HAP-1 (cell line): ENCODE data around the gene OR2B6.

Experiments
- DNase-seq, 2 experiments: peaks; one replicate each; pipeline ENCODE4 v3.0.0-alpha.2; 2016 to 2020; ENCODE audit warnings: low spot score in 2 of 2
- H3K27me3 ChIP-seq: fragments of 250-450 bp; sonication (Bioruptor Pico); 2 replicates; pipeline ENCODE4 v1.5.1; 2020; ENCODE audit warnings: low read depth, mild to moderate bottlenecking, moderate library complexity
- H3K36me3 ChIP-seq: fragments of 250-450 bp; sonication (Bioruptor Pico); replicated peaks from 2 replicates; pipeline ENCODE4 v1.5.1; 2020; ENCODE audit warnings: mild to moderate bottlenecking
- H3K4me1 ChIP-seq: fragments of 250-450 bp; sonication (Bioruptor Pico); 2 replicates; pipeline ENCODE4 v1.5.1; 2020; ENCODE audit warnings: mild to moderate bottlenecking
- H3K4me3 ChIP-seq: fragments of 250-450 bp; sonication (Bioruptor Pico); 2 replicates; pipeline ENCODE4 v1.5.1; 2020; ENCODE audit warnings: mild to moderate bottlenecking, moderate library complexity
- H3K9me3 ChIP-seq: fragments of 250-450 bp; sonication (Bioruptor Pico); 2 replicates; pipeline ENCODE4 v1.5.1; 2020; ENCODE audit warnings: mild to moderate bottlenecking, moderate library complexity
- in situ Hi-C: fragments of 300-500 bp; cut with MboI; formaldehyde crosslinking; loops from 3 replicates; pipeline ENCODE4 v1.14.3; 2020; ENCODE audit warnings: low sequenced_read_pairs, inconsistent platforms, mixed read lengths

OR2B6 gene

GRCh38 chr6:27966816-27967426 is 9.9 kb downstream of the OR2B6 start:
- Histone ChIP-seq H3K4me1 (no peaks in the 10 kb centered on the region), H3K4me3 (no peak overlapping the region), H3K36me3 (no peaks in the 10 kb centered on the region), H3K9me3 (no peaks in the 10 kb centered on the region), H3K27me3 (no peaks in the 10 kb centered on the region)
- DNase-seq = no peak
- in situ Hi-C loops = no loop called here

GRCh38 chr6:27970444-27970843 is 13.4 kb downstream of the OR2B6 start:
- H3K27me3 ChIP-seq = peaks cover 2% of the 10 kb centered on the region; the same call in 1 of the 2 replicates
- no peaks in the 10 kb centered on the region for H3K4me1 ChIP-seq
- H3K36me3 ChIP-seq = no peaks in the 10 kb centered on the region
- no peak overlapping the region for H3K4me3 ChIP-seq
- H3K9me3 ChIP-seq = no peaks in the 10 kb centered on the region
- no peak for DNase-seq
- in situ Hi-C loops = no loop called here

- in situ Hi-C loops = no loop called here
- Histone ChIP-seq H3K4me1 (no peaks in the 10 kb centered on the region), H3K27me3 (peaks cover 9% of the 10 kb centered on the region; the same call in 1 of the 2 replicates), H3K36me3 (no peaks in the 10 kb centered on the region), H3K9me3 (no peaks in the 10 kb centered on the region), H3K4me3 (no peak overlapping the region)
- no peak for DNase-seq
These were observed 15.7 kb downstream of the OR2B6 start for GRCh38 chr6:27972750-27973149.

DNA sequence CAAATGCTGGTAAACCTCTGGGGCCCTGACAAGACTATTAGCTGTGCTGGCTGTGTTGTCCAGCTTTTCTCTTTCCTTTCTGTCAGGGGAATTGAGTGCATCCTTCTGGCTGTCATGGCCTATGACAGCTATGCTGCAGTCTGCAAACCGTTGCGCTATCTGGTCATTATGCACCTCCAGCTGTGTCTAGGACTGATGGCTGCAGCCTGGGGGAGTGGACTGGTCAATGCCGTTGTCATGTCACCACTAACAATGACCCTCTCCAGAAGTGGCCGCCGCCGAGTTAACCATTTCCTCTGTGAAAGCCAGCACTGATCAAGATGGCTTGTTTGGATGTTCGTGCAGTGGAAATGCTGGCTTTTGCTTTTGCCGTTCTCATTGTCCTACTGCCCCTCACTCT is 20.3 kb downstream of the OR2B6 start:
- Histone ChIP-seq H3K27me3 (peaks cover 9% of the 10 kb centered on the region; the same call in 1 of the 2 replicates), H3K9me3 (no peaks in the 10 kb centered on the region), H3K4me1 (no peaks in the 10 kb centered on the region), H3K4me3 (no peak overlapping the region), H3K36me3 (no peaks in the 10 kb centered on the region)
- DNase-seq = no peak
- in situ Hi-C loops = no loop called here

DNA sequence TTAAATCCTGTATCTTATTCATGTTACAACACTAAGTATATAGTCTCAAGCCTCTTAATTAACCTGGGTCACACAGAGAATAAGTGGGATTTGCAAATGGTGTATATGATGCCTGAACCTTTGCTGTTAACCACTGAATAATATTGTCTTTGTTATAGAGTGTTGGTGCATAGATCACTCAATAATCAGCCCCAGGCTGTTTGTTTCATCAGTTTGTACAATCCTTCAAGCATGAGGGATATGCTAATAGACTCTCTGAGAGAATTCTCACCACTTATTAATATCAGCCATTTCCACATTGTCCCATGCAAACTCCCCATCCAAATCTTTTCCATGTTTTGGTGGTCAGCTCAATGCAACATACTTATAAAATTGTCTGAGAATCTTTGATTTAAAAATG is 21.7 kb downstream of the OR2B6 start:
- Histone ChIP-seq H3K36me3 (no peaks in the 10 kb centered on the region), H3K4me1 (no peaks in the 10 kb centered on the region), H3K4me3 (no peak overlapping the region), H3K27me3 (peaks cover 9% of the 10 kb centered on the region), H3K9me3 (no peaks in the 10 kb centered on the region)
- no peak for DNase-seq
- in situ Hi-C loops = no loop called here

DNA sequence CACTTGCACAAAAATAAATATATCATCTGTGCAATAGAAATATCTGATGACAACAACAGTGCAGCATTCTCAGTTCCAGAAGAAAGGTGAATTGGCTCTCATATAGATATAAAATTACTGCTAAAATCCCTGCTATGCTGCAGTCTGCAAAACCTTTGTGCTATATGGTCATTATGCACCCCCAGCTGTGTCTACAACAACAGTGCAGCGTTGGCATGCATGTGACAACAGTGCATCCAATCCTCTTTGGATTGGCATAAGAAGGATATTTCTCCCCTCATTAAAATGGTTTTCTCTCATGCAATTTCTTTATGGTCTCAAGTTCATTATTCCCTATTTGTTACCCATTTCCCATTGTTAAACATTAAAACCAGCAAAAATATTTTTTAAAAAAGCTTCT is 23.1 kb downstream of the OR2B6 start:
- Histone ChIP-seq H3K4me3 (no peak overlapping the region), H3K4me1 (no peaks in the 10 kb centered on the region), H3K27me3 (peaks cover 9% of the 10 kb centered on the region), H3K9me3 (no peaks in the 10 kb centered on the region), H3K36me3 (no peaks in the 10 kb centered on the region)
- DNase-seq = no peak
- in situ Hi-C loops = no loop called here

GRCh38 chr6:27986928-27987725 is 30.1 kb downstream of the OR2B6 start:
- no peaks in the 10 kb centered on the region; the same call in none of the 2 replicates for H3K27me3 ChIP-seq
- H3K9me3 ChIP-seq = no peaks in the 10 kb centered on the region
- no peak overlapping the region for H3K4me3 ChIP-seq
- H3K36me3 ChIP-seq = no peaks in the 10 kb centered on the region
- no peaks in the 10 kb centered on the region for H3K4me1 ChIP-seq
- in situ Hi-C loops = no loop called here
- no peak for DNase-seq

DNA sequence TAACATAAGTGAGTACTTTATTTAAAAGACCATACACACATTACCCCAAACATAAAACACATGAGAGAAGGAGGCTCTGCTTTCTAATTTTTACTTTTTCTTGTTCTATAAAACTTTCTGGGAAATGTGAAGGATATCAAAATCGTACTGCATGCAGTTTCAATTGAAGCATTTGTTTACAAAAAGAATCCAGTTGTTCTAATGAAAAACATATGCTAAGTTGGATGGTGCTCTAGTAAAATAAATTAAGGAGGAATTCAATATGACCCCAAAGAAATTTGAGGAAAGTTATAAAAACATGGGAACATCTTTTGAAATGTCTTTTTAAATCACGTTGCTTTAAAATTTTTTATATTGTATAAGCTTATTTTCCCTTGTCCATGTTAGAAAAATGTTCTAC is 37.6 kb downstream of the OR2B6 start:
- Histone ChIP-seq H3K36me3 (no peaks in the 10 kb centered on the region), H3K4me3 (no peak overlapping the region), H3K9me3 (no peaks in the 10 kb centered on the region), H3K27me3 (no peaks in the 10 kb centered on the region; the same call in 1 of the 2 replicates), H3K4me1 (no peaks in the 10 kb centered on the region)
- DNase-seq = no peak
- in situ Hi-C loops = no loop called here

DNA sequence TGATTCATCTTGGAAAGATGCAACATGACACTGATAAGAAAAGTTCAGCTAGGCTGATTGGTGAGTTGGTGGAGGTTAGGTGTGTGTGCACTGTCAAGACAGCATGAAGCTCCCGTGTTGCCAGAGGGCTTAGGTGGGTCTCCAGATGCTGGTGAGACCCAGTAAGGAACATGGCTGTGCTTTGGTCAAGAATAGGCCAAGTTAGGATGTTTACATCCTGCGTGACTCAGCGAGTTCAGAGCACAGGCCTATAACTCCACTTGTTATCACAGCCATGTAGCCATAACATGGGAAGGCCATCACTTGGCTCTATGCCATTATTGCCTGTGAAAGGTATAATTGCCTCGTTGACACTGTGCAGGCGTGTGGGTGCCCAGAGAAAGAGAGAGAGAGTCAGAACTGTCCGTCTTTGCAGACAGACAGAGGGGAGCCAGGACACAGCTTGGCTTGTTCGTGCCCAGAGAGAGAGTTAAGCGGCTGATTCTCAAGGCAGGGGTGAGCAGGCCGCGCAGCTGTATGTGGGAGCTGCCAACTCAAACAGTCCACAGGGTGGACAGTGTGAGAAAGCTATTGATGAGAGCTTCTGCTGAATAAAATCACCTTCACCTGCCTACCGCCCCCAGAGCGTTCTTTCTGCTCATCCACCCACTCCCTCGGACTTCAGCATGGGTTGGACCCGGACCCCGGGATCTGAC is 43.5 kb downstream of the OR2B6 start:
- no peaks in the 10 kb centered on the region; the same call in 1 of the 2 replicates for H3K27me3 ChIP-seq
- in situ Hi-C loops = no loop called here
- no peaks in the 10 kb centered on the region for H3K9me3 ChIP-seq
- no peaks in the 10 kb centered on the region for H3K4me1 ChIP-seq
- no peak overlapping the region for H3K4me3 ChIP-seq
- no peaks in the 10 kb centered on the region for H3K36me3 ChIP-seq
- no peak for DNase-seq

- no peak for DNase-seq
- no peaks in the 10 kb centered on the region for H3K4me1 ChIP-seq
- no peak overlapping the region for H3K4me3 ChIP-seq
- no peaks in the 10 kb centered on the region for H3K36me3 ChIP-seq
- no peaks in the 10 kb centered on the region for H3K9me3 ChIP-seq
- no peaks in the 10 kb centered on the region; the same call in 1 of the 2 replicates for H3K27me3 ChIP-seq
- in situ Hi-C loops = no loop called here
These were observed 44.3 kb downstream of the OR2B6 start for GRCh38 chr6:28001351-28001750.

- H3K4me3 ChIP-seq = no peak overlapping the region
- in situ Hi-C loops = no loop called here
- H3K27me3 ChIP-seq = no peaks in the 10 kb centered on the region; the same call in 1 of the 2 replicates
- DNase-seq = no peak
- H3K4me1 ChIP-seq = no peaks in the 10 kb centered on the region
- no peaks in the 10 kb centered on the region for H3K36me3 ChIP-seq
- no peaks in the 10 kb centered on the region for H3K9me3 ChIP-seq
These were observed 44.7 kb downstream of the OR2B6 start for GRCh38 chr6:28001751-28002150.

- H3K4me1 ChIP-seq = no peaks in the 10 kb centered on the region
- H3K36me3 ChIP-seq = no peaks in the 10 kb centered on the region
- H3K4me3 ChIP-seq = no peak overlapping the region
- H3K27me3 ChIP-seq = no peaks in the 10 kb centered on the region; the same call in 1 of the 2 replicates
- in situ Hi-C loops = no loop called here
- no peak for DNase-seq
- H3K9me3 ChIP-seq = no peaks in the 10 kb centered on the region
These were observed 45.1 kb downstream of the OR2B6 start for GRCh38 chr6:28002161-28002560.

- no peaks in the 10 kb centered on the region for H3K4me1 ChIP-seq
- H3K4me3 ChIP-seq = no peak overlapping the region
- DNase-seq = no peak
- no peaks in the 10 kb centered on the region for H3K27me3 ChIP-seq
- no peaks in the 10 kb centered on the region for H3K36me3 ChIP-seq
- in situ Hi-C loops = no loop called here
- H3K9me3 ChIP-seq = no peaks in the 10 kb centered on the region
These were observed 46.0 kb downstream of the OR2B6 start for GRCh38 chr6:28003059-28003458.

DNA sequence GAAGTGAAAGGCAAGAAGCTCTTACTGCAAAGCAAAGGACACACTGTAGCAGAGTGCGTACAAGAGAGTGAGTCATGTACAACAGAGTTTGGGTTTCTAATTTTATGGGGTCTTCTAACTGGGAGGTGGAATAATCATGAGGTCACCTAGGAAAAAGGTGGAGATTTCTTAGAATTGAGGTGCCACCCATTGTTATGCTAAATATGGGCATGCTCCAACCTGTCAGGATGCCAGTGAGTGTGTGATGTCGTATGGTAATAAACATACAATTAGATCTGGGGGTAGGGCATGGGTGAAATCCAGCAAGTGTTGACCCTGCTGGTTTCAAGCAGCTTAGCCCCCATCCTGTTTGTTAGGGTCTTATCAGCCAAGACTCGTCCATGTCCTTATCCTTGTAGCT is 46.6 kb downstream of the OR2B6 start:
- no peaks in the 10 kb centered on the region for H3K4me1 ChIP-seq
- H3K36me3 ChIP-seq = no peaks in the 10 kb centered on the region
- DNase-seq = no peak
- in situ Hi-C loops = no loop called here
- H3K4me3 ChIP-seq = no peak overlapping the region
- H3K9me3 ChIP-seq = no peaks in the 10 kb centered on the region
- H3K27me3 ChIP-seq = no peaks in the 10 kb centered on the region
